CD14-positive monocyte (primary cell): Measurements from ENCODE around the gene CGRRF1. TPM values are rescaled to one million over a fixed set of nuclear protein-coding genes. Genes with fewer than 3 reads are reported as not detected.

Experiments used
- DNase-seq, 3 donors: peaks; one replicate each; pipeline ENCODE4 v3.0.0-alpha.2; 2011 to 2022
- H2AFZ ChIP-seq: 2 replicates; pipeline ENCODE4 v1.6.0; 2012; ENCODE audit warnings: mild to moderate bottlenecking, low read depth, low read length, inconsistent platforms; ENCODE audit not compliant: insufficient read depth, poor library complexity, severe bottlenecking
- H3K27ac ChIP-seq, 2 donors: 1 replicate in 1 of 2; 2 replicates in 1 of 2; pipeline ENCODE4 v1.5.1; 2012 to 2013; ENCODE audit warnings: low read length in 2 of 2, control low read depth in 1 of 2, inconsistent platforms in 1 of 2, low read depth in 1 of 2, mild to moderate bottlenecking in 1 of 2
- H3K27me3 ChIP-seq, 2 donors: one replicate each; pipeline versions ENCODE4 v1.6.0 to v1.6.1; 2011 to 2013; ENCODE audit warnings: low read length in 2 of 2; ENCODE audit not compliant: control insufficient read depth in 2 of 2, insufficient read depth in 2 of 2
- H3K36me3 ChIP-seq, 2 donors: replicated peaks in 1 of 2; 1 replicate in 1 of 2; 2 replicates in 1 of 2; pipeline versions ENCODE4 v1.5.1 to v1.6.1; 2012 to 2013; ENCODE audit warnings: low read length in 2 of 2, control low read depth in 1 of 2, inconsistent platforms in 1 of 2, mild to moderate bottlenecking in 1 of 2; ENCODE audit not compliant: insufficient read depth in 2 of 2, control insufficient read depth in 1 of 2
- H3K4me1 ChIP-seq, 2 donors: 1 replicate in 1 of 2; 2 replicates in 1 of 2; pipeline versions ENCODE4 v1.5.1 to v1.6.1; 2012 to 2013; ENCODE audit warnings: low read length in 2 of 2, control low read depth in 1 of 2, inconsistent platforms in 1 of 2, mild to moderate bottlenecking in 1 of 2, moderate library complexity in 1 of 2; ENCODE audit not compliant: insufficient read depth in 2 of 2, control insufficient read depth in 1 of 2
- H3K4me2 ChIP-seq: replicated peaks from 2 replicates; pipeline ENCODE3; 2012; ENCODE audit warnings: low read length, moderate library complexity, mild to moderate bottlenecking; ENCODE audit not compliant: poor library complexity, severe bottlenecking; ENCODE audit errors: extremely low read depth
- H3K4me3 ChIP-seq, 3 experiments: fragments of 200-600 bp in 1 of 3; sonication (generic) in 1 of 3; replicated peaks in 1 of 3; 1 replicate in 2 of 3; 2 replicates in 1 of 3; pipeline ENCODE4 v1.5.1; 2011 to 2013; ENCODE audit warnings: low read length in 3 of 3, mild to moderate bottlenecking in 3 of 3, control low read depth in 2 of 3, low read depth in 2 of 3, inconsistent platforms in 1 of 3, moderate library complexity in 1 of 3
- H3K79me2 ChIP-seq: 2 replicates; pipeline ENCODE4 v1.6.0; 2012; ENCODE audit warnings: mild to moderate bottlenecking, control low read depth, inconsistent platforms, low read length, moderate library complexity; ENCODE audit not compliant: insufficient read depth
- H3K9ac ChIP-seq: 2 replicates; pipeline ENCODE4 v1.6.0; 2017; ENCODE audit warnings: low read length, mild to moderate bottlenecking; ENCODE audit not compliant: insufficient read depth, poor library complexity, severe bottlenecking
- H3K9me3 ChIP-seq, 2 donors: replicated peaks in 1 of 2; 1 replicate in 1 of 2; 2 replicates in 1 of 2; pipeline versions ENCODE4 v1.5.1 to v1.6.1; 2012 to 2013; ENCODE audit warnings: low read length in 2 of 2, control low read depth in 1 of 2; ENCODE audit not compliant: control insufficient read depth in 1 of 2, insufficient read depth in 1 of 2
- H4K20me1 ChIP-seq: 2 replicates; pipeline ENCODE4 v1.6.0; 2012; ENCODE audit warnings: mild to moderate bottlenecking, low read length, control low read depth, moderate library complexity; ENCODE audit not compliant: insufficient read depth
- H3K27ac Mint-ChIP-seq, 7 donors: one replicate each; pipeline ENCODE4 v1.8.0; 2020; ENCODE audit warnings: mild to moderate bottlenecking in 7 of 7, mixed read lengths in 7 of 7, moderate library complexity in 6 of 7, inconsistent platforms in 2 of 7
- H3K27me3 Mint-ChIP-seq, 3 donors: one replicate each; pipeline ENCODE4 v1.8.0; 2021 to 2022; ENCODE audit warnings: low read depth in 3 of 3, mild to moderate bottlenecking in 3 of 3, mixed read lengths in 3 of 3, moderate library complexity in 3 of 3, inconsistent platforms in 1 of 3
- H3K36me3 Mint-ChIP-seq, 2 donors: one replicate each; pipeline ENCODE4 v1.8.0; 2020; ENCODE audit warnings: mixed read lengths in 2 of 2, inconsistent platforms in 1 of 2, mild to moderate bottlenecking in 1 of 2
- H3K4me1 Mint-ChIP-seq: one replicate; pipeline ENCODE4 v1.8.0; 2020; ENCODE audit warnings: mild to moderate bottlenecking, mixed read lengths
- H3K4me3 Mint-ChIP-seq, 2 donors: one replicate each; pipeline ENCODE4 v1.8.0; 2020; ENCODE audit warnings: mild to moderate bottlenecking in 2 of 2, mixed read lengths in 2 of 2, moderate library complexity in 1 of 2
- H3K9me3 Mint-ChIP-seq, 7 donors: one replicate each; pipeline ENCODE4 v1.8.0; 2020 to 2022; ENCODE audit warnings: mixed read lengths in 7 of 7, mild to moderate bottlenecking in 6 of 7, moderate library complexity in 6 of 7, inconsistent platforms in 2 of 7
- CTCF ChIP-seq: fragments of 200-600 bp; IDR thresholded peaks from one replicate; pipeline ENCODE4 v1.8.0; 2022; ENCODE audit warnings: antibody characterized with exemption, mild to moderate bottlenecking
- WGBS: methylation state at CpG from one replicate; pipeline ENCODE4 v1.1.5; 2013; ENCODE audit warnings: missing lambda C conversion rate; ENCODE audit not compliant: insufficient coverage; 5-methylcytosine and 5-hydroxymethylcytosine counted together
- intact Hi-C, 2 donors: fragments of 100-400 bp; cut with micrococcal nuclease; formaldehyde crosslinking; loops; one replicate each; pipeline versions ENCODE4 v1.15.0 to v1.15.1; 2023
- polyA plus RNA-seq, 3 donors: library from polyadenylated mRNA; depleted of rRNA in 1 of 3; unstranded in 2 of 3; stranded (reverse) in 1 of 3; fragments of 300-500 nt in 2 of 3; fragments of >200 nt in 1 of 3; fragmentation: Illumina TruSeq in 2 of 3; gene quantifications; 1 replicate in 2 of 3; 2 replicates in 1 of 3; pipeline ENCODE4 v1.2.3, GENCODE V29; 2012 to 2021

Gene CGRRF1
- polyA plus RNA-seq, 3 donors: 5.8 to 19.4 (median 18.6) TPM

- Mint-ChIP-seq H3K27ac (peak overlapping the region in 1 of 7 donors; percentile 71), H3K27me3 (peaks cover 0 to 5% (median 2%) of the 10 kb centered on the region in 3 donors), H3K4me1 (peaks cover 31% of the 10 kb centered on the region), H3K9me3 (peaks cover 0 to 4% (median 1%) of the 10 kb centered on the region in 7 donors), H3K4me3 (no peak overlapping the region), H3K36me3 (no peaks in the 10 kb centered on the region)
- H3K79me2 ChIP-seq: no peaks in the 10 kb centered on the region
- 100% methylated on average over 2 of the region's 5 CpGs for WGBS
- H3K36me3 ChIP-seq: no peaks in the 10 kb centered on the region
- no peak overlapping the region for H3K4me3 ChIP-seq
- no peak overlapping the region for H2AFZ ChIP-seq
- H4K20me1 ChIP-seq: no peaks in the 10 kb centered on the region
- no peaks in the 10 kb centered on the region for H3K27me3 ChIP-seq
- H3K4me1 ChIP-seq: peaks cover 24 to 30% of the 10 kb centered on the region in 2 donors
- no peak overlapping the region for H3K9ac ChIP-seq
- intact Hi-C loops: no loop called here
- no peak for DNase-seq
- no peaks in the 10 kb centered on the region for H3K9me3 ChIP-seq
- TF ChIP-seq CTCF: no peak
- no peak overlapping the region for H3K4me2 ChIP-seq
- no peak overlapping the region for H3K27ac ChIP-seq
These were observed 11.6 kb upstream of the CGRRF1 start for GRCh38 chr14:54498095-54498531.

- Histone ChIP-seq H3K36me3 (no peaks in the 10 kb centered on the region), H3K9me3 (no peaks in the 10 kb centered on the region), H3K4me2 (no peak overlapping the region), H3K9ac (no peak overlapping the region), H3K27ac (no peak overlapping the region), H3K27me3 (no peaks in the 10 kb centered on the region), H2AFZ (no peak overlapping the region), H4K20me1 (no peaks in the 10 kb centered on the region), H3K79me2 (no peaks in the 10 kb centered on the region), H3K4me1 (peaks cover 29 to 35% of the 10 kb centered on the region in 2 donors), H3K4me3 (no peak overlapping the region)
- no peak for TF ChIP-seq CTCF
- intact Hi-C loops: no loop called here
- no peak for DNase-seq
- Mint-ChIP-seq H3K4me3 (no peak overlapping the region), H3K36me3 (no peaks in the 10 kb centered on the region), H3K27me3 (peaks cover 0 to 5% (median 2%) of the 10 kb centered on the region in 3 donors), H3K27ac (no peak overlapping the region), H3K4me1 (peaks cover 31% of the 10 kb centered on the region), H3K9me3 (peaks cover 0 to 4% (median 1%) of the 10 kb centered on the region in 7 donors)
- 93% methylated on average over 5 of the region's 7 CpGs for WGBS
These were observed 11.1 kb upstream of the CGRRF1 start for GRCh38 chr14:54498579-54498978.
